ENCODE measurements around the gene ARAF.

ARAF gene

GRCh38 chrX:47572773-47573340 lies 11.9 kb downstream of the ARAF start:
- Histone ChIP-seq H3K4me3 (ENCODE audit: low read length) (no peak overlapping the region), H3K27ac (ENCODE audit: low read length) (no peak overlapping the region), H2AFZ (ENCODE audit: low read length) (no peak overlapping the region), H3K9me3 (replicated peaks; ENCODE audit: insufficient read depth, low read length) (no peaks in the 10 kb centered on the region), H3K4me2 (ENCODE audit: low read depth, low read length) (no peak overlapping the region), H3K27me3 (replicated peaks; ENCODE audit: insufficient read depth, low read length) (no peaks in the 10 kb centered on the region), H3F3A (ENCODE audit: insufficient read depth, low read length) (no peaks in the 10 kb centered on the region), H3K9ac (ENCODE audit: low read length) (no peak overlapping the region), H3K36me3 (replicated peaks; ENCODE audit: insufficient read depth, low read length) (no peaks in the 10 kb centered on the region), H4K20me1 (ENCODE audit: insufficient read depth, low read length) (no peaks in the 10 kb centered on the region), H3K79me2 (ENCODE audit: low read length) (no peaks in the 10 kb centered on the region), H3K4me1 (ENCODE audit: low read length) (no peaks in the 10 kb centered on the region), H3K9me2 (replicated peaks; ENCODE audit: insufficient read depth, low read length) (no peaks in the 10 kb centered on the region)
- no peak for DNase-seq
- no peak for TF ChIP-seq EZH2 (optimal IDR thresholded peaks at IDR 0.05; ENCODE audit: low read depth, low read length)
- no peak for TF ChIP-seq CTCF (IDR thresholded peaks at IDR 0.05; ENCODE audit: low read length)
- TF ChIP-seq EZH2phosphoT487 (IDR thresholded peaks at IDR 0.05; ENCODE audit: low read length) = no peak

GRCh38 chrX:47573341-47574075 lies 12.5 kb downstream of the ARAF start:
- Histone ChIP-seq H2AFZ (ENCODE audit: low read length) (no peak overlapping the region), H4K20me1 (ENCODE audit: insufficient read depth, low read length) (no peaks in the 10 kb centered on the region), H3K27me3 (replicated peaks; ENCODE audit: insufficient read depth, low read length) (no peaks in the 10 kb centered on the region), H3K79me2 (ENCODE audit: low read length) (no peaks in the 10 kb centered on the region), H3K4me1 (ENCODE audit: low read length) (no peaks in the 10 kb centered on the region), H3K9ac (ENCODE audit: low read length) (no peak overlapping the region), H3F3A (ENCODE audit: insufficient read depth, low read length) (no peaks in the 10 kb centered on the region), H3K9me3 (replicated peaks; ENCODE audit: insufficient read depth, low read length) (no peaks in the 10 kb centered on the region), H3K4me2 (ENCODE audit: low read depth, low read length) (no peak overlapping the region), H3K9me2 (replicated peaks; ENCODE audit: insufficient read depth, low read length) (no peaks in the 10 kb centered on the region), H3K27ac (ENCODE audit: low read length) (no peak overlapping the region), H3K4me3 (ENCODE audit: low read length) (no peak overlapping the region), H3K36me3 (replicated peaks; ENCODE audit: insufficient read depth, low read length) (no peaks in the 10 kb centered on the region)
- no peak for DNase-seq
- TF ChIP-seq CTCF (IDR thresholded peaks at IDR 0.05; ENCODE audit: low read length) (no peak), EZH2phosphoT487 (IDR thresholded peaks at IDR 0.05; ENCODE audit: low read length) (no peak), EZH2 (optimal IDR thresholded peaks at IDR 0.05; ENCODE audit: low read depth, low read length) (no peak)

- Histone ChIP-seq H3F3A (ENCODE audit: insufficient read depth, low read length) (no peaks in the 10 kb centered on the region), H3K36me3 (replicated peaks; ENCODE audit: insufficient read depth, low read length) (no peaks in the 10 kb centered on the region), H4K20me1 (ENCODE audit: insufficient read depth, low read length) (no peaks in the 10 kb centered on the region), H3K27me3 (replicated peaks; ENCODE audit: insufficient read depth, low read length) (no peaks in the 10 kb centered on the region), H2AFZ (ENCODE audit: low read length) (no peak overlapping the region), H3K27ac (ENCODE audit: low read length) (no peak overlapping the region), H3K4me3 (ENCODE audit: low read length) (no peak overlapping the region), H3K9me2 (replicated peaks; ENCODE audit: insufficient read depth, low read length) (no peaks in the 10 kb centered on the region), H3K9me3 (replicated peaks; ENCODE audit: insufficient read depth, low read length) (no peaks in the 10 kb centered on the region), H3K79me2 (ENCODE audit: low read length) (no peaks in the 10 kb centered on the region), H3K4me2 (ENCODE audit: low read depth, low read length) (no peak overlapping the region), H3K9ac (ENCODE audit: low read length) (no peak overlapping the region), H3K4me1 (ENCODE audit: low read length) (no peaks in the 10 kb centered on the region)
- no peak for TF ChIP-seq EZH2 (optimal IDR thresholded peaks at IDR 0.05; ENCODE audit: low read depth, low read length)
- TF ChIP-seq CTCF (IDR thresholded peaks at IDR 0.05; ENCODE audit: low read length) = no peak
- TF ChIP-seq EZH2phosphoT487 (IDR thresholded peaks at IDR 0.05; ENCODE audit: low read length) = no peak
- no peak for DNase-seq
These were observed 13.1 kb downstream of the ARAF start for GRCh38 chrX:47574076-47574546.

Measured in MM.1S (cell line).